Middle frontal gyrus (tissue), 1 donor: Measurements from ENCODE around the gene FGFR3.

Experiments used
- DNase-seq: peaks from one replicate; pipeline ENCODE4 v3.0.0-alpha.2; 2015; ENCODE audit warnings: low spot score; ENCODE audit errors: extremely low spot score

The FGFR3 gene

DNA sequence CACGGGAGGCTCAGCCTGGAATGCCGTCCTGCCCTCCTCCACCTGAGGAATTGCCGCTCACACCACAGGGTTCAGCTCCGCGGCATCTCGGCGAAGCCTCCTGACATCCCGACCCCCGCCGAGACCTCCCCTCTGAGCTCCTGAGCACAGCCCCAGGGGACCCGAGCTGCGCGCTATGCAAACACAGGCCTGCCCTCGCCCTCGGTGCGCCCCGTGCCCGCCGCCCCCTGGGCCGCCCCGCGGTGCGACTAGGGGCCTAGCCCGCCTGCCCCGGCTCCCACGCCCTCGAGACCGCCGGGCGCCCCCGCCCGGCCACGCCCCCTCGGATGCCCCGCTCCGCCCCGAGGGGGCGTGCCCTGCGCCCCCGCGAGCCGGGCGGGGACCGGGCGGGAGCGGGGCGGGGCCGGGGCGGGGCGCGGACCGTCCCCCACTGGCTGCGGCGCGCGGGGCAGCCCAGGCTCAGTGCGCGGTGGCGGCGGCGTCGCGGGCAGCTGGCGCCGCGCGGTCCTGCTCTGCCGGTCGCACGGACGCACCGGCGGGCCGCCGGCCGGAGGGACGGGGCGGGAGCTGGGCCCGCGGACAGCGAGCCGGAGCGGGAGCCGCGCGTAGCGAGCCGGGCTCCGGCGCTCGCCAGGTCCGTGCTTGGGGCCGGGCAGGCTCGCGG is at the start of gene FGFR3:
Gene FGFR3, plus strand, starts transcription at position 462 of the 664 bp plus-strand sequence. CDS start 642 bp downstream, outside the sequence.
- no peak for DNase-seq

GRCh38 chr4:1743551-1743950 is 49.5 kb upstream of the FGFR3 start:
- no peak for DNase-seq

DNA sequence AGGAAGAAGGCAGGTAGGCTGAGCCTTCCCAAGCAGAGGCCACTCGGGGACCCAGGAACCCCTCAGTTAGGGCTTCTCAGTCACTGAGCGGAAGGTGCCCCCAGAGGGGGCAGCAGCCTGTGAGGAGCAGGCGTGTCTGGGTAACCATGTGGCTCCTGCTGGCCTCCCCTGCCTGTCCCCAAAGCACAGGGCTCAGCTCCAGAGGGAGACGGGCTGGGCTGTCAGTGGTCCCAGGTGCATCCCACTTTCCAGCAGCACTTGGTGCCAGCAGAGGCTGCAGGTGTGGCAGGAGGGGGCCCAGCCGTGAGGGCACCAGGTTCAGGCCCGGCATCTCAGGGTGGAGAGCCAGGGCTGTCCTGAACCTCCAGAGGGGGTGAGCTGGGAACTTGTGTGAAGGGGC is 49.1 kb upstream of the FGFR3 start:
- no peak for DNase-seq

GRCh38 chr4:1744552-1744951 is 48.5 kb upstream of the FGFR3 start:
- DNase-seq = no peak

DNA sequence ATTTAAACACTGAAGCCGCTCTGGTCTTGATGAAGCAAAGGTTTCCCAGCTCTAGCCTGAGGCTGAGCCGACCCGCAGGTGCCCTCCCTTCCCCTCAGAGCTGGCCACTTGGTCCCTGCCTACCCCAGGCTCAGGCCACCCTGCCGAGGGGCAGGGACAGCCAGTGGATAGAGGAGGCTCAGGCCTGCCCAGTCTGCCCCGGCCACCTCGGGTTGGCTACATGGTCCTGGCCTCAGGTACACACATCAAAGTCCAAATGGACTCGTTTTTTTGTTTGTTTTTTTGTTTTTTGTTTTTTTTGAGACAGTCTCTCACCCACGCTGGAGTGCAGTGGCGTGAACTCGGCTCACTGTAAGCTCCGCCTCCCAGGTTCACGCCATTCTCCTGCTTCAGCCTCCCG is 47.9 kb upstream of the FGFR3 start:
- no peak for DNase-seq

GRCh38 chr4:1745697-1746096 is 47.4 kb upstream of the FGFR3 start:
- DNase-seq = no peak

- DNase-seq = no peak
Observed at GRCh38 chr4:1746265-1746691, 46.8 kb upstream of the FGFR3 start.

- DNase-seq = no peak
Observed at GRCh38 chr4:1746919-1747602, 46.0 kb upstream of the FGFR3 start.

DNA sequence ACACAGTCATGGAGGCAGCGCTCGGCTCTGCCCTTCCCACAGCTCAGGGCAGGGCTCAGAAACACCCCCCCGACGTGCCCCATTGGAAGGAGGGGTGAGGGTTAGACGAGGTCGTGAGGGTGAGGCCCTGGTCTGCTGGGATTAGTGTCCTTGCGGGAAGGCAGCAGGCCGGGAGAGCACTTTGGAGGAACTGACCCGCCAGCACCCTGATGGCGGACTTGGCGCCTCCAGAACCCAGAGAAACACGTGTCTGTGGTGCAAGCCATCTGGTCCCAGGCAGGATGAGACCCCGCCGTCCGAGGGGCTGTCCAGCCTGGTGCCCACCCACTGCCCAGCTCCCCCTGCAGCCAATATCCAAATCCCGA is 45.5 kb upstream of the FGFR3 start:
- DNase-seq = no peak

GRCh38 chr4:1748465-1748995 is 44.6 kb upstream of the FGFR3 start:
- no peak for DNase-seq

DNA sequence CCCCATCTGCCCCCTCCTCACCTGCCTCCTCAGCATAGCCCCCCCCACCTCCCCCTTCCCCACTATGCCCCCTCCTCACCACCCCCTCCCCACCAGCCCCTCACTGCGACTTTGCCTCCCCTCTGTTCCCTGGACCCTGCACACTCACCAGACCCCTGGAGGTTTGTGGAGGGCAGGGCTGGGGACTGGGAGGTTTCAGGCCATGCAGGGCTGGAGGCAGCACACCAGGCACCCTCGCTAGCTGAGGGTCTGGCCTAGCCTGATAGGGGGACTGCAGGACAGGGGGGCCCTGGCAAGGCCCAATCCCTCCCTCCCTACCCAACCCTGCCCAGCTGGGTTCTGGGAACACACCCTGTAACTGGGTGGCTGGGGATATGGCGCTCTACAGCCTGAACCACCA is 43.7 kb upstream of the FGFR3 start:
- no peak for DNase-seq

GRCh38 chr4:1749826-1750225 is 43.3 kb upstream of the FGFR3 start:
- DNase-seq = no peak

DNA sequence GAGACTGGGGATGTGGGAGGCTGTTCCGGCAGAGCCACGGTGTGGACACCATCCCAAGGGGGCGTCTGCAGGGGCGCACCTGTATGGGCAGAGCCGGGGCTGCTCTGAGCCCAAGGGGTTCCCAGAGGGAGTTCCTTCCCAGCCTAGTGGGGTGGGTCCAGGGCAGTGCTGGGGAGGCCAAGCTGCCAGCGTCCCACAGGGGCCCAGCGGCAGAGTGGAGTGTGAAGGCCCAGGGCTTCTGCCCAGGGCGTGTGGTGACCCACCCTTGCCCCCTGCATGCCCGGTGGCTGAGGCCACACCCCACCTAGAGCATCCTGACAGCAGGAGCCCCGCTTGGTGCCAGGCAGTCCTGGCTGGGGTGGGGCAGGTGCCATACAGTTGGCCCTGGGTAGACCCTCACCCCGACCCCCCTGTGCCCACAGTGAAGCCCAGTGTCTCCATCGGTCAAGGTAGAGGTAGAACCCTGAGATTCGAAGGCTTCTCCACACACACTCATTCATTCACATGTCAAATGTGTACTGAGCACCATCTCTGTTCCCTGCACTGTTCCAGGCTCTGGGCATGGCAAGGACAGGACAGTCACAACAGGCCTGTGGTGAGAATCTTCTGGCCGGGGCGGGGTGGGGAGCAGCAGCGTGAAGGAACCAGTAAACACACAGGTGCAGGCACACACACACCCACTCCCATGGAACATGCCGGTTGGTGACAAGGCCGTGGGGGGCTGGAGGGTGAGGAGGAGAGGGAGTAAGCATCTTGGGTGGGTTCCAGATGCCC is 42.5 kb upstream of the FGFR3 start:
- DNase-seq = no peak

GRCh38 chr4:1751155-1751918 is 41.8 kb upstream of the FGFR3 start:
- DNase-seq = no peak

DNA sequence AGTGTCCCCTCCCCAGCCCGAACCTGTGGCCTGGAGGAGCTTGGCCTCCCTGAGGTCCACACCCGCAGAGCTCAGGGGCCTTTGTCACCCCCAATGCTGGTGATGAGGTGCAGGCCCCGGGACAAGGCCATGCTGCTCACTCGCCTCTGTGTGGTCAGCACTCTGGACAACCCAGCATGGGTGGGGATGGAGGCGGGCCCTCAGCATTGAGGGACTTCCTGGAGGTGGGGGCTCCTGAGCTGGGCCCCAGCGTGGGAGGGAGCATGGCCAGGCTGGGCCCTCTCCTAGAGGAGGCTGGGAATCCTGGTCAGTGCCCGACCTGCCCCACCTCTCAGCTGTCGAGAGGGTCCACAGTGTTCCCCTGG is 41.2 kb upstream of the FGFR3 start:
- no peak for DNase-seq

DNA sequence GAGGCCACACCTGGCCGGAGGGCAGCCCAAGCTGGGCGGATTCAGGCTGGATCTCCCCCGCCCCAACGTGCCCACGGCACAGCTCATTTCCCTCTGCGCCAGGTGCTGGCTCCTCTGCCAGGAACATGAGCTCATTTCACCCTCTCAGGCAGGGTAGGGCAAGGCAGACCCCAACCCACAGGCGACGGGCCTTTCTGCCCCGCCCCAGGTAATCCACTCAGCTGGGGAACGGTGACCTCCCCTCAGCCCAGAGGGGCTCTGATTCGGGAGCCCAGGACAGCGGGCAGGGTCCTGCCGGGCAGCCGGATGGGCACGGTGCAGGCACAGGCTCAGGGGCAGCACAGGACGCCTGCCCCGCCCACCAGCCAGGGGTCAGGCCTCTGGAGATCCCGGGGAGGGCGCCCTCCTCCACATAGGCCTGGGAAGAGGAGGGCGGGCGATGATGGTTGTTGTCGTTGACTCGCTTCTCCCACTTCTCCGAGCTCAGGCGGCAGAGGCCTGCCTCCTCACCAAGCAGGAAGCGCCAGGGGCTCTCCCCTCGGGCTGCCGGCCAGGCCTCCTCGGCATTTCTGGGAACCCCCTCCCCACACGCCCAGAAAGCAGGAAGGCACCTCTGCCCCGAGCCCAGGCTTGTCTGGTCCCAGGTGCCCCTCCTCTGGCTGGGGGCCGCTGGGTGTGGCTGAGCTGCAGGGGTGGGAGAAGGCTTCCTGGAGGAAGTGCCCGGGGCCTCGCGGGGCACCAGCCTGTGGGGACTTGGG is 40.6 kb upstream of the FGFR3 start:
- no peak for DNase-seq

GRCh38 chr4:1753294-1753696 is 39.8 kb upstream of the FGFR3 start:
- DNase-seq = no peak

DNA sequence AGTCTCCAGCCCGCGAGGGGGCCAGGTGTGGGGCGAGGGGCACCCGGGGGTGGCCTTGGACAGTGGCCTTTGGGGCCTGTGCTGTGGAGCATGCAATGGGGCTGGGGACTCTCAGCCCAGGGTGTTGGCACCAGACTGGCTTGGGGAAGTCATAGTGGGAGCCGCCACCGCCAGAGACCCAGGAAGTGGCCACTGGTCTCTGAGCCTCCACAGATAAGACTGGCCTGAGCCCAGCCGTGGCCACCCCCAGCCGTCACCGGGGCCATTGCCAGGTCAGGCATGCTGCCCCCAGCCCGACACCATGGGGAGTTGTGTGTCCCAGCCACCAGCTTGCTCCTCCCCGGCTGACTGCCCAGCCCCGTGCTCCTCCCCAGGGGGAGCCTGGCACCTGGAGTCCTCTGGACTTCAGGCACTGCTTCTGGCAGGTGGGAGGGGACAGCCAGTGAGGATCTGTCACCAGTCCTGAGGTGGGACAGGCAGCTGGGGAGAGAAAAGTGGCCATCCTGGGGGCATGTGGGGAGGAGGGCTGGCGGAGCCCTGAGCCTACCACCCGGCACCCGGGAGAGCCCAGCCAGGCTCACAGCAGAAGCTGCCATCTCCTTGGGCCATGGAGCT is 39.3 kb upstream of the FGFR3 start:
- no peak for DNase-seq

GRCh38 chr4:1754336-1754735 is 38.8 kb upstream of the FGFR3 start:
- no peak for DNase-seq

DNA sequence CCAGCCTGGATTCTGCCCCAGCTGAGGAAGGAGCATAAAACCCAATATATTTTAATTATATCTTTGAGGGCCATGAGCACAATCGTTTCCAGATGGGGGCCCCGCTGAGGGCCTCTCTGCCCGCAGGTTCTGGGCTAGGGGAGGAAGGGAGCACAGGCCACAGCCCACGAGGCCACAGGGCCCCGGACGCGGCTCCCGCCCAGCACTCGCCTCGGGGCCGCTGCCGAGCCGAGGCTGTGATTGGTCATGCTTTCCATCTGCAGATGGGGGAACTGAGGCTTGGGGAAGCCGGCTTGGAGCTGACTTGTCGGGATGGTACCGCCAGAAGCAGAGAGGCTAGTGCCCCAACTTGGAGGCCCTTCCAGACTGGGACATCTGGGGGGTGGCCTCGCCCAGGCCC is 37.8 kb upstream of the FGFR3 start:
- DNase-seq = no peak
